ENCODE measurements around the gene TTC19.

The TTC19 gene

DNA sequence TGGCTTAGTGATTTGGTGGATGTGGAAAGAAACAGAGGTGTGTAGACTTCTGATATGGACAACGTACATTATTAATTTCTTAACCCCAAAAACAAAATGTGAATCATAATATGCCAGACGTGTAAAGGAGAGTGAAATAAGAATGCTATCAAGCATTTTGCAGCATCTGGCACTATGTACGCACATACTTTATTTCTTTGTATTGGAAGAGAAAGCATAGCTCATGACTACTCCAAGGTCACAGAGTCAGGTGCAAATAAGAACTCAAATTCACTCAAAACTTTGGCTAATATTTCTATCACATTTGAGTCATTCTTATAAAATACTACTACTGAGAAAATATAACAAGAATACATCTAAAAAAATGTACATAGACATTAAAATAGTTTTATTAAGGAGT, 74.8 kb downstream of the TTC19 start:
- no peaks in the 10 kb centered on the region for H3K36me3 ChIP-seq (ENCODE audit: control insufficient read depth, insufficient read depth, low read length)

GRCh38 chr17:16075949-16076348, 76.3 kb downstream of the TTC19 start:
- Histone ChIP-seq H3K4me3 (ENCODE audit: low read depth, low read length) (no peak overlapping the region), H2AFZ (no peak overlapping the region), H3K9ac (no peak overlapping the region), H3K4me2 (ENCODE audit: low read length) (no peak overlapping the region), H3K27me3 (ENCODE audit: control insufficient read depth, insufficient read depth, low read length) (no peaks in the 10 kb centered on the region), H3K9me3 (ENCODE audit: control insufficient read depth, low read length) (no peaks in the 10 kb centered on the region), H3K27ac (no peak overlapping the region), H3K4me1 (no peaks in the 10 kb centered on the region), H3K79me2 (no peaks in the 10 kb centered on the region), H3K36me3 (ENCODE audit: control insufficient read depth, insufficient read depth, low read length) (no peaks in the 10 kb centered on the region)
- TF ChIP-seq, protein P1, sequence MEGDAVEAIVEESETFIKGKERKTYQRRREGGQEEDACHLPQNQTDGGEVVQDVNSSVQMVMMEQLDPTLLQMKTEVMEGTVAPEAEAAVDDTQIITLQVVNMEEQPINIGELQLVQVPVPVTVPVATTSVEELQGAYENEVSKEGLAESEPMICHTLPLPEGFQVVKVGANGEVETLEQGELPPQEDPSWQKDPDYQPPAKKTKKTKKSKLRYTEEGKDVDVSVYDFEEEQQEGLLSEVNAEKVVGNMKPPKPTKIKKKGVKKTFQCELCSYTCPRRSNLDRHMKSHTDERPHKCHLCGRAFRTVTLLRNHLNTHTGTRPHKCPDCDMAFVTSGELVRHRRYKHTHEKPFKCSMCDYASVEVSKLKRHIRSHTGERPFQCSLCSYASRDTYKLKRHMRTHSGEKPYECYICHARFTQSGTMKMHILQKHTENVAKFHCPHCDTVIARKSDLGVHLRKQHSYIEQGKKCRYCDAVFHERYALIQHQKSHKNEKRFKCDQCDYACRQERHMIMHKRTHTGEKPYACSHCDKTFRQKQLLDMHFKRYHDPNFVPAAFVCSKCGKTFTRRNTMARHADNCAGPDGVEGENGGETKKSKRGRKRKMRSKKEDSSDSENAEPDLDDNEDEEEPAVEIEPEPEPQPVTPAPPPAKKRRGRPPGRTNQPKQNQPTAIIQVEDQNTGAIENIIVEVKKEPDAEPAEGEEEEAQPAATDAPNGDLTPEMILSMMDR (IDR thresholded peaks at IDR 0.05) = no peak

More for the DNA sequence above, 74.8 kb downstream of the TTC19 start:
- Histone ChIP-seq H2AFZ (no peak overlapping the region), H3K4me2 (ENCODE audit: low read length) (no peak overlapping the region), H3K27ac (no peak overlapping the region), H3K4me3 (ENCODE audit: low read depth, low read length) (no peak overlapping the region), H3K27me3 (ENCODE audit: control insufficient read depth, insufficient read depth, low read length) (no peaks in the 10 kb centered on the region), H3K4me1 (no peaks in the 10 kb centered on the region), H3K9ac (no peak overlapping the region), H3K79me2 (peaks cover 2% of the 10 kb centered on the region), H3K9me3 (ENCODE audit: control insufficient read depth, low read length) (no peaks in the 10 kb centered on the region)
- TF ChIP-seq, protein P1 (IDR thresholded peaks at IDR 0.05) = no peak

Measured in parathyroid adenoma (tissue), 2 donors.